Measurements from ENCODE around the gene CHADL. TPM values are rescaled to one million over a fixed set of nuclear protein-coding genes. Genes with fewer than 3 reads are reported as not detected.

The CHADL gene
- total RNA-seq, 1 donor from 2014 or later, result 1.6 TPM

DNA sequence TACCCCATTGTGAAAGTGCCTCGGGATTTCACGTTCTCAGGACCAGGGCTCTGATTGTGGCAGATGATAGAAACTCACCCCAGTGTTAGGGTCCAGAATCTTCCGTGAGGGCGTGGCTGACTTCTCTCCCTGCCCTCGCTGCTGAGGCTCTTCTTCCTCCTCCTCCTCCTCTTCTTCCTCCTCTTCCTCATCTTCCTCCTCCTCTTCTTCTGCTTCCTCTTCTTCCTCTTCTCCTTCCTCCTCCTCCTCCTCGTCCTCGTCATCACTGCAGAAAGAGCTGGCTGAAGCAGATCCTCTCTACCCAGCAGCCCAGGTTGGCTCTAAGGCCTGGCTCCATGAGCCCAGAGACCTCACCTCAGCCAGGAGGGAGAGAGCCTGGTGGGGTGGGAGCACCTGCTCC is 13.5 kb upstream of the CHADL start:
- TF ChIP-seq, protein P1, sequence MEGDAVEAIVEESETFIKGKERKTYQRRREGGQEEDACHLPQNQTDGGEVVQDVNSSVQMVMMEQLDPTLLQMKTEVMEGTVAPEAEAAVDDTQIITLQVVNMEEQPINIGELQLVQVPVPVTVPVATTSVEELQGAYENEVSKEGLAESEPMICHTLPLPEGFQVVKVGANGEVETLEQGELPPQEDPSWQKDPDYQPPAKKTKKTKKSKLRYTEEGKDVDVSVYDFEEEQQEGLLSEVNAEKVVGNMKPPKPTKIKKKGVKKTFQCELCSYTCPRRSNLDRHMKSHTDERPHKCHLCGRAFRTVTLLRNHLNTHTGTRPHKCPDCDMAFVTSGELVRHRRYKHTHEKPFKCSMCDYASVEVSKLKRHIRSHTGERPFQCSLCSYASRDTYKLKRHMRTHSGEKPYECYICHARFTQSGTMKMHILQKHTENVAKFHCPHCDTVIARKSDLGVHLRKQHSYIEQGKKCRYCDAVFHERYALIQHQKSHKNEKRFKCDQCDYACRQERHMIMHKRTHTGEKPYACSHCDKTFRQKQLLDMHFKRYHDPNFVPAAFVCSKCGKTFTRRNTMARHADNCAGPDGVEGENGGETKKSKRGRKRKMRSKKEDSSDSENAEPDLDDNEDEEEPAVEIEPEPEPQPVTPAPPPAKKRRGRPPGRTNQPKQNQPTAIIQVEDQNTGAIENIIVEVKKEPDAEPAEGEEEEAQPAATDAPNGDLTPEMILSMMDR (IDR thresholded peaks at IDR 0.05; ENCODE audit: insufficient read depth, low read length, severe bottlenecking), result no peak
- FAIRE-seq, result no peak
- no peaks in the 10 kb centered on the region for H3K27me3 ChIP-seq (ENCODE audit: control insufficient read depth, insufficient read depth, low read length)
- no peak for DNase-seq (ENCODE audit: low read depth)
- H3K36me3 ChIP-seq (ENCODE audit: control insufficient read depth, insufficient read depth, low read length), result peaks cover 57% of the 10 kb centered on the region
- H3K4me3 ChIP-seq (ENCODE audit: low read depth, low read length), result no peak overlapping the region

DNA sequence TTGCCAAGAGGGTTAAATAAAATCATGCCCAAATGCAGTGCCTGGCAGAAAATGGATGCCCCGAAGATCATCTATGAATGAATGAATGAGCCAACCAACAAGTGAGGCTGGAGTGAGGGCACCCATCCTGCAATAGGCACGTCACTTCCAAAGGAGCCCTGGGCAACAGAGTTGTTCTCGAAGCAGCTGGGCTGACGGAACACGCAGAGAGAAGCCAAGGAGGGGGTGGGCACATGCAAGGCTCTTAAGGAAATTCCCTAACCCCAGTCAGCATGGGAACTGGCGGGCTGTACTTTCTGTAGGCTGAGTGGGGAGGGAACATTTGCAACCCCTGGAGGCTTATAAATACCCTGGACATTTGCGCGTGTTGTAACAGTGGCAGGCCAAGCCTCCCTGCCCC is 11.6 kb upstream of the CHADL start:
- Histone ChIP-seq H3K27me3 (ENCODE audit: control insufficient read depth, insufficient read depth, low read length) (no peaks in the 10 kb centered on the region), H3K4me3 (ENCODE audit: low read depth, low read length) (no peak overlapping the region), H3K36me3 (ENCODE audit: control insufficient read depth, insufficient read depth, low read length) (peaks cover 64% of the 10 kb centered on the region)
- FAIRE-seq, result no peak
- DNase-seq (ENCODE audit: low read depth), result no peak
- TF ChIP-seq, protein P1 (IDR thresholded peaks at IDR 0.05; ENCODE audit: insufficient read depth, low read length, severe bottlenecking), result no peak

DNA sequence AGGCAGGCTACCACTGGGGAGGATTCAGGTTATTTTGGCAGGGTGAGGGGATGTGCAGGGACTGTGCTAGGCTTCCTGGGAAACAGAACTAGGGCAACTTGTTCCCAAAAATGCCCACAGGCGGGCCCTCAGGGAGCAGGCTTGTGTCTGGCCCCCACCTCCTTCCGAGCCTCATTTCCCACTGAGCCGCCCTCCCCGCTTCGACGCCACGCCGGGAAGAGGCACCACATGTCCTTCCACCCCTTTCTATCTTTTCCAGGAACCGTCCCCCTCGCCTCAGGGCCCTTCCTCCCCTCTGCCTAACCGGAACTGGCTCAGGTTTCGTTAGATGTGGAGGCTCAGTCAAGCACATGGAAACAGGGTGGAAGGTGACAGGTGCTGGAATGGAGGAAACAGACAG is 9.4 kb upstream of the CHADL start:
- no peak for DNase-seq (ENCODE audit: low read depth)
- Histone ChIP-seq H3K27me3 (ENCODE audit: control insufficient read depth, insufficient read depth, low read length) (no peaks in the 10 kb centered on the region), H3K36me3 (ENCODE audit: control insufficient read depth, insufficient read depth, low read length) (peaks cover 62% of the 10 kb centered on the region), H3K4me3 (ENCODE audit: low read depth, low read length) (no peak overlapping the region)
- no peak for FAIRE-seq
- TF ChIP-seq, protein P1 (IDR thresholded peaks at IDR 0.05; ENCODE audit: insufficient read depth, low read length, severe bottlenecking), result no peak

DNA sequence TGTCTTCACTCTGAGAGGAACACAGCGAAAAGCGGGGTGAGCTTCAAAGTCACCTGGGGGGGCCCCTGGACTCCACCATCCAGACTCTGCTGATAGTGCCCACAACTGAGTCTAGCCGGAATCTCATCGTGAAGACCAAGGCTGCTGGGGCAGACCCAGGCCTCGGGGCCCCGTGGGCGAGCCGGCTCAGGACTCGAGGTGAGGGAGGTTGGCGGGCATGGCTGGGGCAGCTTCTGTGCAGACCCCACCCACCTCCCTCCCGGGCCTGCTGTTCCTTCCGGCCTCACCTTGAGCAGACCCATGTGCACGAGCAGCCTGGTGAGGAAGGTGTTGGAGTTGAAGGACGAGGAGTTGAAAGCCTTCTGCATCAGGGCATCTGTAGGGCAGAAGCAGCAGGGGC is 8.7 kb upstream of the CHADL start:
- TF ChIP-seq, protein P1 (IDR thresholded peaks at IDR 0.05; ENCODE audit: insufficient read depth, low read length, severe bottlenecking), result no peak
- Histone ChIP-seq H3K27me3 (ENCODE audit: control insufficient read depth, insufficient read depth, low read length) (no peaks in the 10 kb centered on the region), H3K36me3 (ENCODE audit: control insufficient read depth, insufficient read depth, low read length) (peaks cover 59% of the 10 kb centered on the region), H3K4me3 (ENCODE audit: low read depth, low read length) (no peak overlapping the region)
- DNase-seq (ENCODE audit: low read depth), result no peak
- no peak for FAIRE-seq

DNA sequence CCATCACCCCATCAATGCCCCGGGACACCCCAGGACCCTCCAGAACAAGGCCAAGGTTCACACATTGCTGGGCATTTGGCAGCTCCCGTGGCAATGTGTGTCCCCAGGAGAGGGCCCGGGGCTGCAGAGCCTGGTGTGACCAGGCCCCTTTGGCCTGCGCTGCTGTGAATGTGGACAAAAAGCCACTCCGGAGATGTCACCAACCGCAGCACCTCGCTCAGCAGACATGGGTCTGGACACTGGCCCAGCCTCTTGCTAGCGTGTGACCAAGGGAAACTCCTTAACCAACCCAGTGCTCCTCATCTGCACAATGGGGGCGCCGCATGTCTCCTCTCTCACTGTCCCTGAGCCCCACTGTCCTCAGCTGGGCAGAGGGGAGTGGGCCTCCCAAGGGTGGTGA is 8.0 kb upstream of the CHADL start:
- FAIRE-seq, result no peak
- TF ChIP-seq, protein P1 (IDR thresholded peaks at IDR 0.05; ENCODE audit: insufficient read depth, low read length, severe bottlenecking), result no peak
- no peaks in the 10 kb centered on the region for H3K27me3 ChIP-seq (ENCODE audit: control insufficient read depth, insufficient read depth, low read length)

DNA sequence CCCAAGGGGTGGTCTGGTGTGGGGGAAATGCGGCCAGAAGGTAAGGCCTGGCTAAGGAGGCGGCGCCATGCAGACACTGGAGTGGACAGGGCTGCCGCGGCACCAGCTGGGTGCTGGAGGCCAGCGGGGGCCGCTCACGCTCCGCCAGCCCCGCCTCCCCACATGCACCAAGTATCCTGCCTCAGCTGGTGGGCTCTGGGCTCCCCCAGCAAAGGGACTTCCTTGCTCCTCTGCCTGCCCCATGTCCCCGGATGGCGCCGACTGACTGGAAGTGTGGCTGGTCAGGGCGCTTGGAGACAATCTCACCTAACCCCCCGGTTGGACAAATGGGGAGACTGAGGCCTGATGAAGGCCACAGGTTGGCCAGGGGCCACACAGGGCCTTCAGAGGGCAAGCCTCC is 7.6 kb upstream of the CHADL start:
- Histone ChIP-seq H3K27me3 (ENCODE audit: control insufficient read depth, insufficient read depth, low read length) (no peaks in the 10 kb centered on the region), H3K36me3 (ENCODE audit: control insufficient read depth, insufficient read depth, low read length) (peaks cover 52% of the 10 kb centered on the region), H3K4me3 (ENCODE audit: low read depth, low read length) (no peak overlapping the region)
- TF ChIP-seq, protein P1 (IDR thresholded peaks at IDR 0.05; ENCODE audit: insufficient read depth, low read length, severe bottlenecking), result no peak
- FAIRE-seq (no peak), DNase-seq (ENCODE audit: low read depth) (no peak)

More for the DNA sequence above, 8.0 kb upstream of the CHADL start:
- no peak for DNase-seq (ENCODE audit: low read depth)
- Histone ChIP-seq H3K4me3 (ENCODE audit: low read depth, low read length) (no peak overlapping the region), H3K36me3 (ENCODE audit: control insufficient read depth, insufficient read depth, low read length) (peaks cover 54% of the 10 kb centered on the region)
